Head of caudate nucleus (tissue), 42 donors: ENCODE data around the gene RC3H1.
"Not testable (repeated sequence)": the region's sequence is repeated elsewhere in the genome, so short reads cannot be mapped to it uniquely, and the experiment has no call there.

Source experiments
- DNase-seq, 42 donors: peaks; one replicate each; pipeline versions ENCODE4 v3.0.0 to v3.0.0-alpha.2; 2020 to 2021; ENCODE audit warnings: mixed read lengths in 7 of 42
- intact Hi-C: fragments of 100-400 bp; cut with DNase I; formaldehyde crosslinking; loops from one replicate; pipeline ENCODE4 v1.15.0; 2022

Gene RC3H1

DNA sequence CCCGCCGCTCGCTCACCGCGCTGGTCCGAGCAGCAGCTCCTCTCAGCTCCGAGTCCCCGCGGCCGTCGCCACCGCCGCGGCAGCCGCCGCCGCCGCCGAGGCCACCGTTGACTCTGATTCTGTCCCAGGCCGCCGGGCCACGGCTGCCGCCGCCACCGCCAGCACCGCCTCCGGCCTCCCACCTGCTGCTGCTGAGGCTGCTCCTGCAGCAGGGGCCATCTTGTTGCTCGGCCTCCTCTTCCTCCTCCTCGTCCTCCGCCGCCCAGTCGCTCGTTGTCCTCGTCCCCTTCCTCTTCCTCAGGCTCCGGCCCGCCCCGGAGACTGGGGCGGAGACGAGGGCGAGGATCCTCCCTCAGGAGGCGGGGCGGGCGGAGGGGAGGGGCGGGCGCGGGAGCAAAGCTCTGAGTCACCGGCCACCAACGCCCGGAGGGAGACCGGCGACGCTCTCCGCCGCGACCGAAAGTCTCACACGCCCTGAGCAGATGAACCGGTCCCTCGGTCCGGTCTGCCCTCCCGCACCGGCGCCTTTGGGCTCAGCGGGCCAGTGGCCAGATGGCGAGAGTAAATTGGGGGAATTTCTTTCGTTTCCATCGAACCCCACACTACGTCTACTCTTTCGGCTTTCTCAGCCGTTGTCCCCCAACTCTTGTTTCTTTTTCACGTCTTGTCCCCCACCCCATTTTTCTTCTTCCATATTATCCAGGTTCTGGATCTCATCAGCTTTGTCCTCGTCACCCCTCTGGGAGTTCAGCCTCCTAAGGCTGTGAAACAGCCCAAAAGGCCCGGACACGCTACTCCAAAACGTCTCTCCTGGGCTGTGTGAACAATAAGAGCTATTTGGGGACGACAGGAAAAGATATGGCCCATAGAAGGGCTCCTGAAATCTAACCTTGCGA is at the start of gene RC3H1:
TSS of gene RC3H1 (minus strand) at position 278 of the 896 bp plus-strand sequence. CDS start 29,372 bp downstream, outside the sequence.
- intact Hi-C loops, result loop anchor here (5.0 to 10.0 kb wide), 2 partner anchors 52 to 155 kb away; partner anchors contain the start of genes GAS5 and ZBTB37
- DNase-seq, result peak; percentile 78 to 98 (median 94)

DNA sequence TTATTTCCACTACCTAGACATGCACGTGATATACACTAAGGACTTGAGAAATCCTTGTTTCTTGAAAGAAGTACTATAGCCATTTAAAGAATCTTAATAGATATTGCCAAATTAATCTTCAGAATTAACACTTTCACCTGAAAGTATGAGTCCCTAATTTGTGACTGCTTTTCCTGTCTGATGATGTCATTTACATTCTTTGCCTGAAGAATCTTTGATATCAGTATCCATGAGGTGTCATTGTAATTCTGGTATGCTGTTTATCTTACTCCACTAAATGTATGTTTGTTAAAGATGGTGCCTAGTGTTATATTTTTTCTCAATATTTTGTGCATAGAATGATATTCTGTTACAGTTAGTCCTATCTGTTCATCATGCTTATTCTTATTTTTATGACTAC is 48.5 kb upstream of the RC3H1 start:
- intact Hi-C loops, result loop anchor here (10.0 kb wide), 1 partner anchor 46 kb away; the partner anchor contains the start of gene RC3H1

GRCh38 chr1:174068000-174068399 is 45.8 kb upstream of the RC3H1 start:
- DNase-seq, result no peak
- intact Hi-C loops, result no loop called here

More for the DNA sequence above, 48.5 kb upstream of the RC3H1 start:
- no peak for DNase-seq

- intact Hi-C loops, result no loop called here
- DNase-seq, result no peak
Measured at GRCh38 chr1:174060090-174060489, 37.9 kb upstream of the RC3H1 start.

DNA sequence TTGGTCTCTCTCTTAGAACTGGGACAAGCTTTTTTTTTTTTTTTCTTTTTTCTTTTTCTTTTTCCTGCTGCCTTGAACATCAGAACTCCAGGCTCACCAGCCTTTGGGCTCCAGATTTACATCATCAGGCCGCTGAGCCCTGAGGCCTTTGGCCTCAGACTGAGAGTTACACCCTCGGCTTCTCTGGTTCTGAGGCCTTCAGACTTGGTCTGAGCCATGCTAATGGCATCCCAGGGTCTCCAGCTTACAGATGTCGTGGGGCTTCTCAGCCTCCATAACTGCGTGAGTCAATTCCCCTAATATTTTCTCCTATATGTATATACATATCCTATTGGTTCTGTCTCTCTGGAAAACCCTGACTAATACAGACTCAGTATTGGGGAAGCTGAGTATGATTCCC is 36.5 kb upstream of the RC3H1 start:
- intact Hi-C loops, result no loop called here
- DNase-seq, result no peak

DNA sequence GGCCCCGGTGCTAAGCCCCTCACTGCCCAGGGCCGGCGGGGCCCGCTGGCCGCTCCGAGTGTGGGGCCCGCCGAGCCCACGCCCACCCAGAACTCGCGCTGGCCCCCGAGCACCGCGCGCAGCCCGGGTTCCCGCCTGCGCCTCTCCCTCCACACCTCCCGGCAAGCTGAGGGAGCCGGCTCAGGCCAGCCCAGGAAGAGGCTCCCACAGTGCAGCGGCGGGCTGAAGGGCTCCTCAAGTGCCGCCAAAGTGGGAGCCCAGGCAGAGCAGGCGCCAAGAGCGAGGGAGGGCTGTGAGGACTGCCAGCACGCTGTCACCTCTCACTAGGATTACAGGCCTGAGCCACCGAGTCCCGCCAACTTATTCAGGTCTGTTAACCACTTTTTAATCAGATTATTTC is 34.5 kb upstream of the RC3H1 start:
- intact Hi-C loops, DNase-seq: not testable (repeated sequence)

DNA sequence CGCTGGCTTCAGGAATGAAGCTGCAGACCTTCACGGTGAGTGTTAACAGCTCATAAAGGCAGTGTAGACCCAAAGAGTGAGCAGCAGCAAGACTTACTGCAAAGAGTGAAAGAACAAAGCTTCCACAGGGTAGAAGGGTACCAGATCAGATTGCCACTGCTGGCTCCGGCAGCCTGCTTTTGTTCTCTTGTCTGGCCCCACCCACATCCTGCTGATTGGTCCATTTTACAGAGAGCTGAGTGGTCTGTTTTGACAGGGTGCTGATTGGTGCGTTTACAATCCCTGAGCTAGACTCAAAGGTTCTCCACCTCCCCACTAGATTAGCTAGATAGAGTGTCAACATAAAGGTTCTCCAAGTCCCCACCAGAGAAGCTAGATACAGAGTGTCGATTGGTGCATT is 33.6 kb upstream of the RC3H1 start:
- DNase-seq, intact Hi-C loops: not testable (repeated sequence)

GRCh38 chr1:174053826-174054225 is 31.7 kb upstream of the RC3H1 start:
- intact Hi-C loops, result no loop called here
- DNase-seq, result no peak

- intact Hi-C loops, result no loop called here
- no peak for DNase-seq
Measured at GRCh38 chr1:174052621-174053020, 30.5 kb upstream of the RC3H1 start.

DNA sequence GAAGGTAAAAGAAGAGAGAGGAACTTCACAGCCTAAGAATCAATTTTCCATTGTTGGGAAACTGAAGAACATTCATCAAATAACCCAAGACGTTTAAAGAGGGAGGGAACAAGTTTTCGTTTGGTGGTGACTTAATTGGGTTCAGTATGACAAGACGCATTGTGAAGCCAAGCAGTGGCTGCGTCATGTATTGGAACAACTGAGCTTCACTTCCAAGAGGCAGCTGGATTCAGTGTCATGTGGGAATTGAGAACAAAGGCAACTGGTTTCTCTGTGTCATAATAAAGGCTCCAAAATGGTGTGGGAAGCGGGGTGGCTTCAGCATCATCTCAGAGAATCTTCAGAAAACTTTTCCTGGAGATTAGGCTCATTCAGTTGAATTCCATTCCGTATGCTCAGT is 29.8 kb upstream of the RC3H1 start:
- peak; percentile 6 to 90 (median 74) for DNase-seq
- intact Hi-C loops, result no loop called here

GRCh38 chr1:174049514-174049913 is 27.4 kb upstream of the RC3H1 start:
- intact Hi-C loops, result no loop called here
- DNase-seq, result no peak

DNA sequence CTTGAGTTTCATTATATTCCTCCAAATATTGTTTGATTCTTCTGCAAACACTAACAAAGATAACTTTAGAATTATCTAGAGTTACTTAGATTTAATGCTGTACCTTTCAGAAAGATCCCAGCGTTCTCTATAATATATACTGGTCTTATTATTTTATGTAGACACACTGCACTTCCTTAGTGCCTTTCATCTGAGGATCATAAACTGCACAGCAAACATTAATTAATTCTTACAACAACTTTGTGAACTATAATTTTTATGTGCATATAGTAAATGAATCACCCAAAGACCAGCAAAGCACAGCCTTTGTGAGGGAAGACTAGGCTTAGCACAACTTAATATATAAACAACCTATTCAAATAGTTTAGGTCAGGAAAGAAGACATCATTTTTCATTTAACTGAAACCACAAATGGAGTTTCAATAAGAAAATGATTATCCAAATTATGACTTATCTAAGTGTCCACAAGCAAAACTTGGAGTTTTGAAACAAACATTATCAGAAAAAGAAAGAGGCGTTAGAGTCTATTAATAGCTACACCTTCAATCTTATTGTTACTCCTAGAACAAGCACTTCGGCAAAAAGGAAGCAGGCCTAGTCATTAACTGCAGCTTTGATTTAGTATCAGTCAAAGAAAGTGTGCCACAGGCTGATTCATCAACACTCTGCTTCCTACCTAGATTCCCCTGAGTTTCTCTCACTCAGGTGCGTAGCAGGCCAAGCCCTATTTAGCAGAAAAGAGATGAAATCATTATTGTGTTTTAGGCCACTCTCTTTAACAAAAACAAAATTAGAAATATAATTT is 22.5 kb upstream of the RC3H1 start:
- peak in 6 of 42 donors; percentile 10 to 46 (median 24) for DNase-seq
- intact Hi-C loops, result no loop called here

GRCh38 chr1:174042509-174042908 is 20.4 kb upstream of the RC3H1 start:
- intact Hi-C loops, DNase-seq: not testable (repeated sequence)

- intact Hi-C loops, result no loop called here
- DNase-seq, result no peak
Measured at GRCh38 chr1:174041369-174041768, 19.2 kb upstream of the RC3H1 start.

DNA sequence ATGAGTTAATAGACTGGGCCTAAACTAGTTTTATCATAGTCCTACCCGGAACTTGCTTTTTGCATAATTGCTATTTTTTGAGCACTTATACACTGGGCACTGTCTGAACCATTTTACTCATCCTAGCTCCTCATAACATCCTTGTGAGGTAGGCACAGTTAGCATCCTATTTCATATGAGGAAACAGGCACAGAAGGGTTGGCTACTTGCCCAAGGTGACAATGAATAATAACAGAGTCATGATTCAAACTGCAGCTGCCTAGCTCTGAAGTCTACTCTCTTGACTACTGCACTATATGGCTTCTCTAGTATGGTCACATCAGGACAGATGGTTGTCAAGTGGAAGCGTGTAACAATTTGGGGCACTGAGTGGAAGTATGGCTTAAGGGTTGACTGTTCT is 18.2 kb upstream of the RC3H1 start:
- intact Hi-C loops, result no loop called here
- DNase-seq, result no peak

GRCh38 chr1:174039027-174039426 is 16.9 kb upstream of the RC3H1 start:
- no peak for DNase-seq
- intact Hi-C loops, result no loop called here

GRCh38 chr1:174036798-174037197 is 14.6 kb upstream of the RC3H1 start:
- intact Hi-C loops, result no loop called here
- DNase-seq, result no peak

DNA sequence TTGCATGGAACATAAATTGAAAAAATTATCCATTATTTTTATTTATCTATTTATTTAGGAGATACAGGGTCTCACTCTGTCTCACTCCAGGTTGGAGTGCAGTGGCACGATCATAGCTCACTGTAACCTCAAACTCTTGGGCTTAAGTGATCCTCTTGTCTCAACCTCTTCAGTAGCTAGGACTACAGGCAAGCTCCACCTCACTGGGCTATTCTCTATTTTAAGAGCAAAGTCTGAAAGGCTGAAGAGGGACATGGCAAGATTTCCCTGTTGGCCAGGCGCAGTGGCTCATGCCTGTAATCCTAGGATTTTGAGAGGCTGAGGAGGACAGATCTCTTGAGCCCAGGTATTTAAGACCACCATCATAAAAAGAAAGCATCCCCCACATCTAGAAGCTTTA is 14.0 kb upstream of the RC3H1 start:
- intact Hi-C loops, result no loop called here
- no peak for DNase-seq

GRCh38 chr1:174032671-174033222 is 10.6 kb upstream of the RC3H1 start:
- DNase-seq, result no peak
- intact Hi-C loops, result no loop called here

DNA sequence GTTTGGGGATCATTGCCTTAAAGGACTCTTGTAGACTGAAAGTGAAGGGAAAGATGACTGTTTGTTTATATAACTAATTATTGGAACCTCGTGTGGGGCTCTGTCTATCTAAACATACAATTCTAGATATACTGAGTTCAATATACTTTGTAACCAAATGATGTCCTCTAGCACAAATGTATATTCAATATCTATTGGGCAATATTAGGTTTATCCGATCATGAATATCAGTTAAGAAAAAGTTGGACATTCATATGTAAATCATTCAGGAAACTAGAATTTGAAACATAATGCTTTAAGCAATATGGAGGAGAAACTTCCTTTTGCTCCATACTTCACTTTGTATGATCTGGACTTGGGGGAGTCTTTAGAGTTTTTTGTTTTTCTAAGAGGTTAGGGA is 8.9 kb upstream of the RC3H1 start:
- intact Hi-C loops, result no loop called here
- no peak for DNase-seq
